GM12878 (cell line): ENCODE measurements around the gene MGLL. TPM values are rescaled to one million over a fixed set of nuclear protein-coding genes. Genes with fewer than 3 reads are reported as not detected.

Experiments
- ATAC-seq: fragments of 200-7000 bp; cut with Tn5 transposase; 3 replicates; pipeline ENCODE4 v1.9.1; 2020; ENCODE audit warnings: mild to moderate bottlenecking, moderate library complexity
- BruUV-seq: library from RNA; stranded (reverse); fragments of 400-500 nt; replicated peaks from 2 replicates; lab custom pipeline; 2021; lab: Mats Ljungman, UMichigan
- CTCF ChIA-PET: fragments of 300-600 bp; sonication (Branson Sonifier 250); formaldehyde crosslinking; extraction: SDS; loops from one replicate; lab custom pipeline; 2021; ENCODE audit warnings: inconsistent platforms; lab: Yijun Ruan, JAX
- POLR2A ChIA-PET: fragments of 350-600 bp; formaldehyde crosslinking; extraction: SDS; loops from one replicate; lab custom pipeline; 2021; ENCODE audit warnings: inconsistent platforms; lab: Charles Lee
- RAD21 ChIA-PET: fragments of 300-600 bp; sonication (Branson Sonifier 250); formaldehyde crosslinking; loops from one replicate; lab custom pipeline; 2023; ENCODE audit warnings: antibody characterized with exemption; ENCODE audit not compliant: unreplicated experiment; lab: Charles Lee
- SMC1A ChIA-PET: fragments of 300-600 bp; sonication (Branson Sonifier 250); formaldehyde crosslinking; loops from one replicate; lab custom pipeline; 2023; ENCODE audit not compliant: unreplicated experiment, uncharacterized antibody; lab: Charles Lee
- DNase-seq: peaks from one replicate; pipeline ENCODE4 v3.0.0-alpha.2; 2011; ENCODE audit warnings: low read depth, low spot score
- FAIRE-seq: peaks from 3 replicates; lab custom pipeline; 2011; peaks lifted over from hg19 to GRCh38; lab: Jason Lieb, UNC
- H2AFZ ChIP-seq: 2 replicates; pipeline ENCODE4 v1.6.0; 2011; ENCODE audit warnings: low read depth, low read length, control low read depth; ENCODE audit not compliant: control insufficient read depth
- H3K27ac ChIP-seq: 2 replicates; pipeline ENCODE4 v1.5.1; 2011; ENCODE audit warnings: control low read depth; ENCODE audit not compliant: control insufficient read depth, insufficient read depth
- H3K27me3 ChIP-seq, 2 experiments: replicated peaks in 1 of 2; 2 replicates each; pipeline versions ENCODE4 v1.6.0 to v1.6.1; 2011; ENCODE audit warnings: low read length in 1 of 2; ENCODE audit not compliant: control insufficient read depth in 2 of 2, insufficient read depth in 2 of 2
- H3K36me3 ChIP-seq, 2 experiments: 2 replicates each; pipeline ENCODE4 v1.5.1; 2011; ENCODE audit warnings: low read length in 1 of 2; ENCODE audit not compliant: control insufficient read depth in 2 of 2, insufficient read depth in 2 of 2
- H3K4me1 ChIP-seq: 2 replicates; pipeline ENCODE4 v1.6.1; 2011; ENCODE audit warnings: mild to moderate bottlenecking, low read length, moderate library complexity, mixed read lengths; ENCODE audit not compliant: control insufficient read depth, insufficient read depth
- H3K4me2 ChIP-seq: 2 replicates; pipeline ENCODE4 v1.6.0; 2011; ENCODE audit warnings: control low read depth; ENCODE audit not compliant: control insufficient read depth, insufficient read depth
- H3K4me3 ChIP-seq: fragments of 200-600 bp; sonication (generic); 2 replicates; pipeline ENCODE4 v1.5.1; 2016
- H3K79me2 ChIP-seq: 2 replicates; pipeline ENCODE4 v1.6.0; 2011; ENCODE audit warnings: low read length; ENCODE audit not compliant: control insufficient read depth, insufficient read depth
- H3K9ac ChIP-seq: 2 replicates; pipeline ENCODE4 v1.8.0; 2011; ENCODE audit warnings: low read length, control low read depth, mixed read lengths; ENCODE audit not compliant: control insufficient read depth, insufficient read depth
- H3K9me3 ChIP-seq: replicated peaks from 3 replicates; pipeline ENCODE4 v1.5.1; 2011; ENCODE audit warnings: mild to moderate bottlenecking, low read length; ENCODE audit not compliant: control insufficient read depth, insufficient read depth
- H4K20me1 ChIP-seq: 2 replicates; pipeline ENCODE4 v1.6.0; 2011; ENCODE audit not compliant: control insufficient read depth, insufficient read depth
- DPF2 ChIP-seq: fragments of 450-650 bp; IDR thresholded peaks from 2 replicates; pipeline ENCODE4 v1.6.1; 2017; ENCODE audit warnings: mild to moderate bottlenecking
- HDAC2 ChIP-seq: fragments of 200-600 bp; sonication (generic); IDR thresholded peaks from 2 replicates; pipeline ENCODE4 v1.6.1; 2017
- LARP7 ChIP-seq: fragments of 450-650 bp; IDR thresholded peaks from 2 replicates; pipeline ENCODE4 v1.6.1; 2017; ENCODE audit warnings: mild to moderate bottlenecking
- MXI1 ChIP-seq: fragments of 150-350 bp; IDR thresholded peaks from 2 replicates; pipeline ENCODE4 v1.6.1; 2011; ENCODE audit warnings: low read depth, mild to moderate bottlenecking, inconsistent platforms, low read length, improper control_type of control experiment
- NFIC ChIP-seq: IDR thresholded peaks from 2 replicates; pipeline ENCODE4 v1.6.1; 2012; ENCODE audit warnings: low read depth, mild to moderate bottlenecking, inconsistent platforms, low read length, moderate library complexity
- WGBS: methylation state at CpG from one replicate; pipeline ENCODE4 v1.1.6; 2016; ENCODE audit warnings: low lambda C conversion rate; ENCODE audit not compliant: insufficient replicate concordance, insufficient coverage; ENCODE audit errors: missing lambda C conversion rate; 5-methylcytosine and 5-hydroxymethylcytosine counted together
- in situ Hi-C: fragments of 300-500 bp; cut with MboI; formaldehyde crosslinking; loops from 9 replicates; pipeline ENCODE4 v1.14.3; 2018; ENCODE audit warnings: mixed read lengths
- intact Hi-C: fragments of 100-400 bp; cut with micrococcal nuclease; formaldehyde crosslinking; loops from one replicate; pipeline ENCODE4 v1.14.2; 2022; ENCODE audit not compliant: unreplicated experiment
- polyA plus RNA-seq, 11 experiments: library from polyadenylated mRNA; depleted of rRNA in 4 of 11; unstranded in 6 of 11; stranded (reverse) in 5 of 11; fragments of >200 nt; fragmentation: Nextera tagmentation in 4 of 11; fragmentation: Illumina TruSeq in 1 of 11; extraction: Ambion mirVana in 4 of 11; extraction: Trizol in 1 of 11; gene quantifications; 1 replicate in 1 of 11; 2 replicates in 10 of 11; pipeline versions ENCODE4 v1.2.1 to v1.2.3, GENCODE V29; 2011 to 2016; ENCODE audit warnings: inconsistent platforms in 2 of 11, missing spikeins in 2 of 11, low read depth in 1 of 11
- total RNA-seq, 4 experiments: library from RNA; depleted of rRNA in 3 of 4; stranded (reverse); fragments of >200 nt in 3 of 4; fragmentation: Illumina TruSeq in 1 of 4; extraction: Trizol in 1 of 4; gene quantifications; 2 replicates each; pipeline versions ENCODE4 v1.2.1 to v1.2.3, GENCODE V29; 2013 to 2021

The MGLL gene
- total and polyA plus RNA-seq, 10 of the 15 experiments (the other 5 are each of a cell fraction or from before 2014, with no cell fraction given): 44.9 to 177 (median 72.9) TPM

DNA sequence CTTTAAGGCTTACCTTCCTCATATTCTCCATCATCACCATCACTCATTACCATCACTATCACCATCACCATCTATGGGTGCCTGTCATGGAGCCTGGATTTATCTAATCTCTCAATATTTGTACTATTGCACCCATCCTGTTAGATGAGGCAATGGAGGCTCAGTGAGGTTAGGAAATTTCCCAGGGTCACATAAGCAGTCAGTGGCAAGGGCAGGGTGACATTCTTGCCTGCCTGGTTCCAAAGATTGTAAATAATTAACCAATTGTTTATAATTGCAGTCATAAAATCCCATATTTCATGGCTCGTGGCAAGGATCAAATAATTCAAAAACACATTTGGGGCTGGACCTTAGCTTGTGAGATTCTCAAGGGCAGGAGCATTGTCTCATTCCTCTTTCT, 55.2 kb downstream of the MGLL start (continued):
- no peak for TF ChIP-seq HDAC2
- no peak for TF ChIP-seq MXI1
- TF ChIP-seq NFIC: no peak

DNA sequence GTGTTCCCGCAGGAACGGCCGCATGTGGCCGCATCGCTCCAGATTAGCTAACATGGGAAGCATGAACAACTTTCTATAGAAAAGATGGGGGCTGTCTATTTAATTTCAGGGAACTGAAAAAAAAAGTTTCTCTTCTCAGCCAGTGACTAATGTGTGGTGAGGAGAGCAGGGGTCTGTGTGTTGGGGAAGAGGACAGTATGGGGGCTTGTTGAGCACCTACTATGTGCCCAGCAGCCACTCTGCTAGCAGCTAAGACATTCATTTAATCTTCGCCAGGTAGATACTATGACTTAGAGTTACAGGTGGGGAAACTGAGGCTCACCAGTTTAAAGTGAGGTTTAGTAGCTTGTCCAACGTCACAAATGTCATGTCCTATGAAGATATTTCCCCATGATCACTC, 56.6 kb downstream of the MGLL start:
- ATAC-seq: no peak
- H2AFZ ChIP-seq: peak overlapping the region; percentile 20; the same call in 1 of the 2 replicates
- H3K4me3 ChIP-seq: peak overlapping the region; percentile 37; the same call in 1 of the 2 replicates
- FAIRE-seq: no peak
- ChIA-PET RAD21 (interaction anchor here (0.6 to 10.7 kb wide), 7 partner anchors 11 to 76 kb away, joined by 3 to 149 read pairs (median 8); partner anchors contain the start of gene MGLL), POLR2A (interaction anchor here (1.1 to 8.8 kb wide), 5 partner anchors 13 to 69 kb away, joined by 3 to 116 read pairs (median 8); partner anchors contain the start of gene MGLL), CTCF (interaction anchor here (0.8 to 2.9 kb wide), 5 partner anchors 12 to 43 kb away, joined by 3 to 16 read pairs (median 8); no protein-coding TSS in a partner anchor), SMC1A (interaction anchor here (1.3 to 12.3 kb wide), 9 partner anchors 13 to 134 kb away, joined by 3 to 205 read pairs (median 20); partner anchors contain the start of gene MGLL)
- peak overlapping the region; percentile 11 for H3K9ac ChIP-seq
- BruUV-seq: no TSS peak
- peaks cover 77% of the 10 kb centered on the region for H3K79me2 ChIP-seq
- peaks cover 4 to 9% of the 10 kb centered on the region in 2 experiments; a peak in 2 of 4 replicates for H3K36me3 ChIP-seq
- WGBS: 77% methylated on average over 7 of the region's 7 CpGs
- no peak for DNase-seq
- in situ Hi-C loops (no loop called here), intact Hi-C loops (loop anchor here (2.0 kb wide), 1 partner anchor 15 kb away; no protein-coding TSS in a partner anchor)
- peak overlapping the region; percentile 96 for H3K27ac ChIP-seq
- peaks cover 79% of the 10 kb centered on the region for H3K4me1 ChIP-seq
- peak overlapping the region; percentile 52 for H3K4me2 ChIP-seq
- H4K20me1 ChIP-seq: no peaks in the 10 kb centered on the region
- H3K9me3 ChIP-seq: no peaks in the 10 kb centered on the region; the same call in 2 of the 3 replicates
- TF ChIP-seq LARP7 (no peak), DPF2 (peak; percentile 56; the same call in 1 of the 2 replicates)
- H3K27me3 ChIP-seq: no peaks in the 10 kb centered on the region
